Measurements from ENCODE around the gene MCOLN3.

Gene MCOLN3

DNA sequence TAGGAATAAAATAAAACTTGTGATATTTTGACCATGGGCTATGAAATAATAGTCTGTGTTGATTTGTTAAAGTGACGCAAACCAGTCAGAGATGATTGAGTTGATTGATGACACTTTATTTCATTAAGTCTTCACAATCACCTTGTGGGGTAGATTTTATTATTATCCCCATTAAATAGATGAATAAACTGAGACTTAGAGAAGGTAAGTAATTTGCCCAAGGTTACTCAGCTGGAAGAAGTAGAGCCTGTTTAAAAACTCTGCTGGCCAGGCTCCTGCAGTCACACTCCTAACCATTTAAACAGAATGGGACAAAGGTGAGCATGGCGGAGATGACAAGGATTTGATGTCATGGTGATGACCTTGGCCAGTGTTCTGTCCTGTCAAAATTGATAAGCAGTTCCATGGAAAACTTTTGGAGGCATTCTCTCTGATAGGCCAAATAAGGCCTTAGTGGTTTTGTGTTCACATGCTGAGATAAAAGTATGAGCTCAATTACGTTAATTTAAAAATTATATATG is 22.7 kb upstream of the MCOLN3 start:
- DNase-seq: no peak
- TF ChIP-seq, protein P1, sequence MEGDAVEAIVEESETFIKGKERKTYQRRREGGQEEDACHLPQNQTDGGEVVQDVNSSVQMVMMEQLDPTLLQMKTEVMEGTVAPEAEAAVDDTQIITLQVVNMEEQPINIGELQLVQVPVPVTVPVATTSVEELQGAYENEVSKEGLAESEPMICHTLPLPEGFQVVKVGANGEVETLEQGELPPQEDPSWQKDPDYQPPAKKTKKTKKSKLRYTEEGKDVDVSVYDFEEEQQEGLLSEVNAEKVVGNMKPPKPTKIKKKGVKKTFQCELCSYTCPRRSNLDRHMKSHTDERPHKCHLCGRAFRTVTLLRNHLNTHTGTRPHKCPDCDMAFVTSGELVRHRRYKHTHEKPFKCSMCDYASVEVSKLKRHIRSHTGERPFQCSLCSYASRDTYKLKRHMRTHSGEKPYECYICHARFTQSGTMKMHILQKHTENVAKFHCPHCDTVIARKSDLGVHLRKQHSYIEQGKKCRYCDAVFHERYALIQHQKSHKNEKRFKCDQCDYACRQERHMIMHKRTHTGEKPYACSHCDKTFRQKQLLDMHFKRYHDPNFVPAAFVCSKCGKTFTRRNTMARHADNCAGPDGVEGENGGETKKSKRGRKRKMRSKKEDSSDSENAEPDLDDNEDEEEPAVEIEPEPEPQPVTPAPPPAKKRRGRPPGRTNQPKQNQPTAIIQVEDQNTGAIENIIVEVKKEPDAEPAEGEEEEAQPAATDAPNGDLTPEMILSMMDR (IDR thresholded peaks at IDR 0.05; ENCODE audit: low read depth, low read length): no peak
- no peaks in the 10 kb centered on the region for H3K36me3 ChIP-seq
- H3K27me3 ChIP-seq (ENCODE audit: insufficient read depth, low read depth, severe bottlenecking): no peaks in the 10 kb centered on the region
- no peak overlapping the region for H3K4me3 ChIP-seq (ENCODE audit: low read depth, low read length)
- no peaks in the 10 kb centered on the region for H3K9me3 ChIP-seq (ENCODE audit: severe bottlenecking)
- no peak overlapping the region for H3K27ac ChIP-seq

DNA sequence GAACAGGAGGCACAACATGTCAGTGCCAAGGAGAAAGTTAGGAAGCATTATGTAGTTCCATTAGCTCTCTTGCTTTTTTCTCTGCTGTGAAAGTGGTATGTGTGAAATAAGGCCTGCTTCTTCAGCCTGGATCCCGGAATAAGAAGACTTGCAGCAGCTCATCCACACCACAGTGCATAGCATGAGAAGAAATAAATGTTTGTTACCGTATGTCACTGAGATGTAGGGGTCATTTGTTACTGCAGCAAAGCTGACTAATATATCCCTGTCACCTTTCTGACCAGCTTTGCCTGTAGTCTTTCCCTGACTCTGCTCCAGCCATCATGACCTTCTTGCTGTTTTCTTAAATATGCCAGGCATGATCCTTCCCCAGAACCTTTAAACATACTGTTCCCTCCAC is 20.5 kb upstream of the MCOLN3 start:
- no peaks in the 10 kb centered on the region for H3K36me3 ChIP-seq
- no peaks in the 10 kb centered on the region for H3K9me3 ChIP-seq (ENCODE audit: severe bottlenecking)
- no peak overlapping the region for H3K27ac ChIP-seq
- TF ChIP-seq, protein P1 (IDR thresholded peaks at IDR 0.05; ENCODE audit: low read depth, low read length): no peak
- H3K4me3 ChIP-seq (ENCODE audit: low read depth, low read length): no peak overlapping the region
- H3K27me3 ChIP-seq (ENCODE audit: insufficient read depth, low read depth, severe bottlenecking): no peaks in the 10 kb centered on the region
- DNase-seq: no peak

DNA sequence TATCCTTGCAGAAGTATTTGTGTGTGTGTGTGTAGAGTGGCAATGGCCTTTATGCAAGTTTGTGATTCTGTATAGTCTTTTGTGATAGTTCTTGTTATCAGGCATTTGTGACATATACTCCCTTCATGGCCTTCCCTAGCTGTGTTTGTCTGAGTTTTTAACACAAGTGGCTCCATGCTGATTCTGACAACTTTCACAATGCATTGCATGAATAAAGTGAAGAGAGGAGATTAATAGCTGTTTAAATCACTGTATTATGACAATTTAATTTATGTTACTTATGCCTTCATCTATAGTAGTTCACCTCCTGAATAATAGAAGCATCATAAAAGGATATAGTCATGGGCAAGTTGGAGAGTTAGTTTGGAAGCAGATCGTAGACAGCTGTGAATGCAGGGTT is 17.2 kb upstream of the MCOLN3 start:
- TF ChIP-seq, protein P1 (IDR thresholded peaks at IDR 0.05; ENCODE audit: low read depth, low read length): no peak

DNA sequence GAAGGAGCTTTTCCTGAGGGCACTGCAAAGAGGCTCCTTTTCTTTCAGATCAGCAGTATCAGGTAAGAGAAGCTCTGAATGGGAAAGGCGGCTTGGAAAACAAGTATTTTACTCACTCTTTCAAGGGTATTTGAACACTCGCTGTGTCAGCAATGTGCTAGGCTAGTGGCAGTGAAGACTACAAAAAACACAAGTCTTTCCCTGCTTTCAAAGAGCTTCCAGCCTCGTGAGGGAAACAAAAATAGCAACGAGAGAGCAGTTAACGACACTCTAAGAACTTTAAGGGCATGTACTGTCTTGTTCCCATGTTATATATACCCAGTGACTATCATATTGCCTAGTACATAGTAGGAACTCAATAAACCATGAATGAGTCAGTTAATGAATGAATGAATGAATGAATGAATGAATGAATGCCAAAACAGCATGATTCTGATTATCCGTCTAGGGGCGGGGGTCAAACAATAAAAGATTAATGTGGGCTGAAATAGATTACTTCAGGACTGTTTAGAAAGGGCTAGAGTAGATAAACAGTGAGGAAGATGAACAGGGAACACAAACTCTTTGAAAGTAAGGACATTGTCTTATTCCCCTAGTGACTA is 14.2 kb upstream of the MCOLN3 start:
- Histone ChIP-seq H3K4me3 (ENCODE audit: low read depth, low read length) (peak overlapping the region; percentile 42), H3K27ac (no peak overlapping the region), H3K27me3 (ENCODE audit: insufficient read depth, low read depth, severe bottlenecking) (no peaks in the 10 kb centered on the region), H3K9me3 (ENCODE audit: severe bottlenecking) (no peaks in the 10 kb centered on the region), H3K36me3 (no peaks in the 10 kb centered on the region)
- TF ChIP-seq, protein P1 (IDR thresholded peaks at IDR 0.05; ENCODE audit: low read depth, low read length): no peak
- DNase-seq: no peak

More for the DNA sequence above, 17.2 kb upstream of the MCOLN3 start:
- Histone ChIP-seq H3K27me3 (ENCODE audit: insufficient read depth, low read depth, severe bottlenecking) (no peaks in the 10 kb centered on the region), H3K4me3 (ENCODE audit: low read depth, low read length) (no peak overlapping the region), H3K36me3 (no peaks in the 10 kb centered on the region), H3K27ac (no peak overlapping the region), H3K9me3 (ENCODE audit: severe bottlenecking) (no peaks in the 10 kb centered on the region)
- DNase-seq: no peak

DNA sequence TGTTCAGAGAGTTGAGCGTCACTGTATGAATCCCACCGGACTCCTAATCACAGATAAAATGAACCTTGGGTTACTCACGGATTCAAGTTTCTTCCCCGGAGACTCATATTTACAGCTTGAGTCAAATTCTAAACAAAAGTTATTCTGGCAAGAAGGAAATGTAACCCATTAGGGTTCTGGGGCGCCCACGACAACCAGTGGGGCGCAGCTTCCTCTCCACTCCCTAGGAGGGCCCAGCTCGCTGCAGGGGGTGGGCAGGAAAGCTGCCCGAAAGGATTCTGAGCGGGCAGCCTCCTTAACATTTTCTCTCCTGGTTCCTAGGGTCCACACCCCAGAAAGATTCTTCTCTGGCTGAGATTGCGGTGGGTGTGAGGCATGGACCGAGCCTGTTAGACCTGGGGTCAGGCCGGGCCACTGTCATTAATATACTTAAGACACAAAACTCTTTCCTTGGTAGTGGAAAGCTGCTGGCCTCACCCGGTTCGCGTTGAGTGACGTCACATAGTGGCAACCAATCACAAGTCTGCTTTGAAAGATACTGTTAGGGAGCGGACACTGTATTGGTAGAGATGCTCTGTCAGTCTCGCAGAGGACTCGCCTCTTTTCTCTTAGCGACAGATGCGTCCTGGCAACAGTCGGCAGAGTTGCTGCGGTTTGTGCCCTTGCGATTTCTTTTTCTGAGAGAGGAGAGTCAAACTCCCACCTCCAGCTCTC is 13.6 kb upstream of the MCOLN3 start:
- TF ChIP-seq, protein P1 (IDR thresholded peaks at IDR 0.05; ENCODE audit: low read depth, low read length): no peak
- no peaks in the 10 kb centered on the region for H3K36me3 ChIP-seq
- peak; percentile 72 for DNase-seq
- H3K27ac ChIP-seq: no peak overlapping the region
- H3K9me3 ChIP-seq (ENCODE audit: severe bottlenecking): no peaks in the 10 kb centered on the region
- H3K4me3 ChIP-seq (ENCODE audit: low read depth, low read length): peak overlapping the region; percentile 42
- H3K27me3 ChIP-seq (ENCODE audit: insufficient read depth, low read depth, severe bottlenecking): no peaks in the 10 kb centered on the region

Data from WERI-Rb-1 (cell line).